ENCODE results near the gene GCGR. TPM values are rescaled to one million over a fixed set of nuclear protein-coding genes. Genes with fewer than 3 reads are reported as not detected.

The GCGR gene
- total RNA-seq, 2 experiments from 2014 or later, result not detected

DNA sequence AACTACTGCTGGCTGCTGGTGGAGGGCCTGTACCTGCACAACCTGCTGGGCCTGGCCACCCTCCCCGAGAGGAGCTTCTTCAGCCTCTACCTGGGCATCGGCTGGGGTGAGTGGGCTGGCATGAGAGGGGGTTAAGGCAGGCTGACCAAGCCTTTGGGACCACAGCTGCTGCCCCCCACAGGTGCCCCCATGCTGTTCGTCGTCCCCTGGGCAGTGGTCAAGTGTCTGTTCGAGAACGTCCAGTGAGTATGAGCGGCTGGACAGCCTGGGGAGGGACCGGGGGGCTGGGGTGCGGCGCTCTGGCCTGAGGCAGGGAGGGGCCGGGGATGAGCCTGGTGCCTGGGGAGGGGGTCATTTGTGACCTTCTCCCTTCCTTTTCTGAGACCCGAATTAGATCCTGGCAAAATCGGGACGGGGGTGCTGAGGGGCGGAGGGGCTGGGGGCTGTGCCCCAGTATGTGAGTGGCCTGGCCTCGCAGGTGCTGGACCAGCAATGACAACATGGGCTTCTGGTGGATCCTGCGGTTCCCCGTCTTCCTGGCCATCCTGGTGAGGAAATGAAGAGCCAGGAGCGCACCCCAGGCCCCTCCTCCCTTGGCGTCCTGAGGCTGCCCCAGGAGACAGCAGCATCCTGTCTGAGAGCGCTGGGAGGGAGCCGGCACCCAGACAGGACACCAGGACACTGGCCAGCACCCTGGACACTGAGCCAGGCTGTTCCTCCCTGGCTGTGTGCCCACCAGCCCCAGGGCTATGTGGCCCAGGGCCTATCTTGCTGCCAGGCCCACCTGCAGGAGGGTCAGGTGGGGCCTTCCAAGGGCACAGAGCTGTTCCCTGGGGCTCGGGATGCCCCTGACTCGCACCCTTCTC lies 8.0 kb downstream of the GCGR start:
- BruUV-seq (replicated peaks), result no TSS peak
- Histone ChIP-seq H3K4me1 (ENCODE audit: insufficient read depth, low read length, poor library complexity, severe bottlenecking) (no peaks in the 10 kb centered on the region), H3K4me3 (ENCODE audit: low read depth, low read length, poor library complexity, severe bottlenecking) (no peak overlapping the region), H3K79me2 (ENCODE audit: insufficient read depth, low read depth, low read length) (no peaks in the 10 kb centered on the region), H2AFZ (ENCODE audit: low read length) (no peak overlapping the region), H4K20me1 (ENCODE audit: insufficient read depth, low read length) (no peaks in the 10 kb centered on the region), H3K9me2 (ENCODE audit: insufficient read depth, low read length) (no peaks in the 10 kb centered on the region), H3K4me2 (ENCODE audit: low read length) (no peak overlapping the region), H3K9me3 (ENCODE audit: low read length) (no peaks in the 10 kb centered on the region), H3K27ac (ENCODE audit: low read depth, low read length, poor library complexity, severe bottlenecking) (no peak overlapping the region), H3K36me3 (ENCODE audit: insufficient read depth, low read length) (no peaks in the 10 kb centered on the region)
- CTCF ChIA-PET (ENCODE audit: unreplicated experiment), result interaction anchor here (0.6 kb wide), 1 partner anchor 146 kb away, joined by 6 read pairs; no protein-coding TSS in a partner anchor
- intact Hi-C loops (cut with micrococcal nuclease; ENCODE audit: unreplicated experiment), result no loop called here
- no peak for DNase-seq (ENCODE audit: low spot score)
- TF ChIP-seq CTCF (conservative IDR thresholded peaks at IDR 0.05; ENCODE audit: low read length) (no peak), EZH2phosphoT487 (IDR thresholded peaks at IDR 0.05; ENCODE audit: borderline replicate concordance, low read depth, low read length) (no peak)
- POLR2A ChIA-PET, result interaction anchor here (0.6 kb wide), 2 partner anchors 15 to 121 kb away, joined by 3 read pairs; no protein-coding TSS in a partner anchor

GRCh38 chr17:81812571-81813370 lies 8.8 kb downstream of the GCGR start:
- H3K9me3 ChIP-seq (ENCODE audit: low read length), result no peaks in the 10 kb centered on the region
- H3K36me3 ChIP-seq (ENCODE audit: insufficient read depth, low read length), result no peaks in the 10 kb centered on the region
- DNase-seq (ENCODE audit: low spot score), result no peak
- TF ChIP-seq CTCF (conservative IDR thresholded peaks at IDR 0.05; ENCODE audit: low read length) (no peak), EZH2phosphoT487 (IDR thresholded peaks at IDR 0.05; ENCODE audit: borderline replicate concordance, low read depth, low read length) (no peak)
- no peak overlapping the region for H3K4me3 ChIP-seq (ENCODE audit: low read depth, low read length, poor library complexity, severe bottlenecking)
- ChIA-PET POLR2A (interaction anchor here (0.6 kb wide), 2 partner anchors 14 to 120 kb away, joined by 3 read pairs; no protein-coding TSS in a partner anchor), CTCF (ENCODE audit: unreplicated experiment) (interaction anchor here (0.6 kb wide), 1 partner anchor 147 kb away, joined by 6 read pairs; no protein-coding TSS in a partner anchor)
- no peak overlapping the region for H3K4me2 ChIP-seq (ENCODE audit: low read length)
- no peaks in the 10 kb centered on the region for H3K79me2 ChIP-seq (ENCODE audit: insufficient read depth, low read depth, low read length)
- H3K4me1 ChIP-seq (ENCODE audit: insufficient read depth, low read length, poor library complexity, severe bottlenecking), result no peaks in the 10 kb centered on the region
- intact Hi-C loops (cut with micrococcal nuclease; ENCODE audit: unreplicated experiment), result no loop called here
- H4K20me1 ChIP-seq (ENCODE audit: insufficient read depth, low read length), result no peaks in the 10 kb centered on the region
- no peak overlapping the region for H3K27ac ChIP-seq (ENCODE audit: low read depth, low read length, poor library complexity, severe bottlenecking)
- no peak overlapping the region for H2AFZ ChIP-seq (ENCODE audit: low read length)
- no peaks in the 10 kb centered on the region for H3K9me2 ChIP-seq (ENCODE audit: insufficient read depth, low read length)
- no TSS peak for BruUV-seq (replicated peaks)

Measured in OCI-LY7 (cell line).